GM18907 (cell line): ENCODE results near the gene C17orf78.
"Not testable (repeated sequence)": the region's sequence is repeated elsewhere in the genome, so short reads cannot be mapped to it uniquely, and the experiment has no call there.

Experiments used
- ATAC-seq: cut with Tn5 transposase; IDR thresholded peaks from one replicate; pipeline ENCODE4 v1.9.1; 2021; ENCODE audit warnings: mild to moderate bottlenecking, moderate library complexity; ENCODE audit not compliant: unreplicated experiment

The C17orf78 gene

DNA sequence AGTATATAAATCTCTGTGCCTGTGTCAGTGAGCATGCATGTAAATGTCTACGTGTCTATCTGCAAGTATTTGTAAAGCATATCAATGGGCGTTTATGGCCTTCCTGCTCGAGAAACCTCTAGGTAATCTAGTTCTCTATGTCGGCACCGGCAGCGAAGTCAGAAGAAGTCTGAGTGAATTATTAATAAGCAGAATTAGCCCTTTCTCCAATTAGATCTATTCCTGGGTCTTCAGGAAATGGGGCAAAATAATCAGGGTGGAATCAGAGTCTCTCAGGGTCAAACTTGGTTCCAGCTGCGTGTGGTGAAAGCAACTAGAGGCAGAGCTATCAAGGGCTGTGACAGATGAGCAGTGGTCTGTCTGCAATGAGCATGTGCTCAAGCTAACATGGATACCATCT, at the start of gene C17orf78:
C17orf78 (plus strand) TSS at position 280 of the 400 bp plus-strand sequence; CDS start at position 388, 108 bp downstream.
- ATAC-seq: no peak

GRCh38 chr17:37327341-37328090, 48.3 kb upstream of the C17orf78 start:
- ATAC-seq: no peak

DNA sequence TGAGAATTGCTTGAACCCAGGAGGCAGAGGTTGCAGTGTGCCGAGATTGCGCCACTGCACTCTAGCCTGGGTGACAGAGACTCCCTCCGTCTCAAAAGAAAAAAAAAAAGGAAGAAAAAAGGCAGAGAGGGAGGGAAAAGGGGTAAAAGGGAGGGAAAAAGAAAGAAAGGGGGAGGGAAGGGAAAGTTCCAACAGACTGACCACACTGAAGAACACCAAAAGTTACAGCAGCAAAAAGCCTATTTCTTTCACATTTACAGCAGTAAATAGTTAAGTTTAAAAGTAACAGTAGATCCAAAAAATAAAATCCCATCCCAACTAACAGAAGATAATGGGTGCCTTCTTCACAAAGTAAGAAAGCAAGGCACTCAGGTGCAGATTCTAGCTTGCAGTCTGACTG, 36.9 kb upstream of the C17orf78 start:
- no peak for ATAC-seq

DNA sequence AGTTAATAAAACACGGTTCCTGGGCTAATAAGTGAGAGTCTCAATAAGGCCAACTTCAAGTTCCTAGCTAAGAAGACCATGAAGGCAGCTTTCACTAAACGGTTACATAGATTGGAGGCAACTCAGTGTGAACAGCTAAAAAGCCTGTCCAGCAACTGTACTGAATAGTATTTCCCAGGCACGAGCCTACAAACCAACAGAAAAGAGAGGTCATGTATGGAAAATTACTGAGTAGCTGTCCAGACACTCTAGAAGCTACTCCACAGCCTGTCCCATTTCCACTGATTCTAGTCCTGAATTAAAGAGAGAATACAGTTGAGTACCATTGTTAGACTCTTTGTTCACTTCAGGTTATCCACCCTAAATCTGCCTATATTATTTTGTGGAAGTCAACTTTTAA, 36.5 kb upstream of the C17orf78 start:
- ATAC-seq: no peak

DNA sequence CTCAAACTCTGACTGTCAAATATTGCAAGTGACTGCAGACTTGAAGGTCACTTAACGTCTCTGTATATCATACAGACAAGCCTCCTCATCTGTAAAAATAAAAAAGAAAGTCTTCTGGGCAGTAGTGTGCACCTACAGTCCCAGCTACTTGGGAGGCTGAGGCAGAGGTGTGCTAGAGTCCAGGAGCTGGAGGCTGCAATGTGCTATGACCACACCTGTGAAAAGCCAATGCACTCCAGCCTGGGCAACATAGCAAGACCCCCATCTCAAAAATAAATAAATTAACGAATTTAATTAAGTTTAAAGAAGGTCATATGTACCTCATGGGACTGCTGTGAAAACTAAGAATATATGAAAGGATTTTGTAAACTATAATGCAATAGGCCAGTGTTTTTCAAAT, 35.0 kb upstream of the C17orf78 start:
- ATAC-seq: no peak

GRCh38 chr17:37342589-37342988, 33.2 kb upstream of the C17orf78 start:
- ATAC-seq: no peak

DNA sequence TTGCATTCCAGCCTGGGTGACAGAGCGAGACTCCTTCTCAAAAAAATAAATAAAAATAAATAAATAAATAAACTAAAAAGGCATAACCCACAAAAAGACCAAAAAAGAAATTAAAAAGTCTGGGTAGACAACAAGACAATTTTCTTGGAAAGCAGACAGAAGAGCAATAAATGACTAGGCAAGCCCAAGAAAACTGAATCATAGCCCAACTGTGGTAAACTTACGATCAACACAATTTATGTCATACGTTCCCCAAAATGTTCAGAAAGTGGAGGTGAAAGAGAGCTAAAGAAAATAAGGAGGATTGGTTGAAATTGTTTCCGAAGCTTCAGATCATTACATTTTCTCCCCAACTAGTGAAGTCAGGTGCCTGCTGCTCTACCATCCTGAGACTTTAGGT, 31.3 kb upstream of the C17orf78 start:
- no peak for ATAC-seq

DNA sequence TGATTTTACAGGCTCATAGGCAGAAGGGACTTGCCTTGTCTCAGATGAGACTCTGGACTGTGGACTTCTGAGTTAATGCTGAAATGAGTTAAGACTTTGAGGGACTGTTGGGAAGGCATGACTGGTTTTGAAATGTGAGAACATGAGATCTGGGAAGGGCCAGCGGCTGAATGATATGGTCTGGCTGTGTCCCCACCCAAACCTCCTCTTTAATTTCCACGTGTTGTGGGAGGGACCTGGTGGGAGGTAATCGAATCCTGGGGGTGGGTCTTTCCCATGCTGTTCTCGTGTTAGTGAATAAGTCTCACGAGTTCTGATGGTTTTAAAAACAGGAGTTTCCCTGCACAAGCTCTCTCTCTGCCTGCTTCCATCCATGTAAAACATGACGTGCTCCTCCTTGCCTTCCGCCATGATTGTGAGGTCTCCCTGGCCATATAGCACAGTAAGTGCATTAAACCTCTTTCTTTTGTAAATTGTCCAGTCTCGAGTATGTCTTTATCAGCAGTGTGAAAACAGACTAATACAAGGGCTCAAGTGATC, 28.9 kb upstream of the C17orf78 start:
- ATAC-seq: not testable (repeated sequence)

DNA sequence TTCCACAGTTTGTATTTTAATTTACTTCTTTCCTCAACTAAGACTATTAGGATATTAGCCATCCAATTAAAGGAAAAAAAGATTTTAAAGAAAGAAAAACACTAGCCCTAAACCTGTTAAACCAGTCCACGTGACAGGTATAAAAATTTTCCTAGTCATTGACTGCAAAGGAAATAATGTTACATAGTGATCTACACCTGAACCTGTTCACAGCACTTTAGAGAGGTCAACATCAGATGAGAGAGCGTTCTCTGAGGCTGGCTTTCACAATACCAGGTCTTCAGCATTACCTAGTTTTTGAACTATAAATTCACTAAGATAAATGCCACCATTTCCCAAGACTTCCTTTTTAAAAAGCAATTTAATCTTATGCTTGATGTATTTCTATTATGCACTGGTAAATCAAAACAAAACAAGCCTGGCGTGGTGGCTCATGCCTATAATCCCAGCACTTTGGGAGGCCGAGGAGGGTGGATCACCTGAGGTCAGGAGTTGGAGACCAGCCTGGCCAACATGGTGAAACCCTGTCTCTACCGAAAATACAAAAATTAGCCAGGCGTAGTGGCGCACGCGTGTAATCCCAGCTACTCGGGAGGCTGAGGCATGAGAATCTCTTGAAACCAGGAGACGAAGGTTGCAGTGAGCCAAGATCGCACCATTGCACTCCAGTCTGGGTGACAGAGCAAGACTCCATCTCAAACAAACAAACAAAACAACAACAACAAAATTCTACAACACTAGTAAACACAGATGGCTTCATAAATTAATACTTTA, 18.8 kb upstream of the C17orf78 start:
- ATAC-seq: not testable (repeated sequence)

DNA sequence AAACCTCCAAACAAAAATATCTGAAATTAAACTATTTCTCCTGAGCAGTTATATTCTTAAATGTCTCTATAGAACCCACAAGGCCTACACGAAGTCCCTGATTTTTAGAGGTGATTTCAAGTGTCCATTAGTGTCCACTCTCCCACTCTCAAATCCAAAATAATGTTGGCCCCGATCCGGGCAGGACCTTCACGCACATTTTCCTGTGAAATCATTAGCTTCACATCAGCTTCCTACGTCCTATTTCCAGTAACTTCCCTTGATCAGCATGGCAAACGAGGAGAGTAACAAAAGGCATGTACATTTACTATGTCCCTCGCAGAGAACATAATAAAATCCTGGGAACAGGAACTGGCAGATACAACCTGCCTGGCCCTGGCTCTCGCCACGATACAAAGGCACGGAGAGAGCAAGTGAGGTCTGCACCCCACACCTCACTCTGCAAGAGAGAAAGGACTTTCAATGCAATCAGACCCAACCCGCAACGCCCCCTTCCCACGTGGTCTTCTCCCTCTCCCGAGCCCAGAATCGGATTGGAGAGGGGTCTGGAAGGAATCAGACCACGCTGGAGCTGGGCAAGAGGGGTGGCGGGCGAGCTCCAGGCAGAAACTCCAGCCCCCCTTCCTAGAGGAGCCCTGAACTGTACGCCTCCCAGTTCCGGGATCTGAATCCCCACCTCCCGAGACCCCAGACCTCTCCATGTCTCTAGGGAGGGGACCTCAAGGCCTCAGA, 17.5 kb upstream of the C17orf78 start:
- ATAC-seq: peak; percentile 25

DNA sequence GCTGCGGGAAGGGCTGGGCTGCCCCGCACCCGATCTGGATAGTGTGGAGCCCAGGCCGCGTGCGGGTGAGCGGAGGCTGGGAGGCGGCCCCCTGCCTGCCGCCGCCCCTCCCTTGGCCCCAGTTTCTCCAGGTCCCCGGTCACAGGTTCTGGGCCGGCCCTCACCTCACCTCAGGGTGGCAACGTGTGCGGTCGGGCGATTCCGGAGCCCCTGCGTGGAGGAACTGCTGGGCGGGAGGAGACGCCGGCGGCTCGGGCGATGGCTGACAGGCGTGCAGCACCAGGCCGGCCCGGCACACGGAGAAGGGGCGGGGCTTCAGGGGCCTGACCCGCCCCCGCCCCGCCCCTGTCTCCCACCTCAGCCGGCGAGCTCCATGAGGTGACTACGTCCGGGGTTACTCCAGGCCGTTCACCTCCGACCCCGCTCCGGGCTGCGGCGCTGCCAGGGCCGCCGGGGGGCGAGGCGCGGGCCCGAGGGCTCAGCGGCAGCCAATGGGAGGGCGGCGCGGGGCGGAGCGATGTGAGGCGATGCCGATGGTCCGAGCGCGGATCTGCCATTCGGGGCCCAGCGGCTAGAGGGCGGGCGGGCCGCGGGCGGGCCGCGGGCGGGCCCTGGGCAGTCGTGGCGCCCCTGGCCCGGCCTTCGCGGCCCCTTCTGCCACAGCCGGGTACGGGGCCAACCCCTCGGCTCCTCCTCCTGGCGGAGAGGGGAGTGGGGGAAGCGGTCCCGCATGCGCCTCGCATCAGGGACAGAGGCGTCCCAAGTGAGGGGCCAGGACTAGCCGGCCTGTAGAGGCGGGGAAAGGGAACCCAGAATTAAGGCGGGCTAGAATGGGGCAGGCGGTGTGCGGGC, 16.7 kb upstream of the C17orf78 start:
- peak; percentile 90 for ATAC-seq

DNA sequence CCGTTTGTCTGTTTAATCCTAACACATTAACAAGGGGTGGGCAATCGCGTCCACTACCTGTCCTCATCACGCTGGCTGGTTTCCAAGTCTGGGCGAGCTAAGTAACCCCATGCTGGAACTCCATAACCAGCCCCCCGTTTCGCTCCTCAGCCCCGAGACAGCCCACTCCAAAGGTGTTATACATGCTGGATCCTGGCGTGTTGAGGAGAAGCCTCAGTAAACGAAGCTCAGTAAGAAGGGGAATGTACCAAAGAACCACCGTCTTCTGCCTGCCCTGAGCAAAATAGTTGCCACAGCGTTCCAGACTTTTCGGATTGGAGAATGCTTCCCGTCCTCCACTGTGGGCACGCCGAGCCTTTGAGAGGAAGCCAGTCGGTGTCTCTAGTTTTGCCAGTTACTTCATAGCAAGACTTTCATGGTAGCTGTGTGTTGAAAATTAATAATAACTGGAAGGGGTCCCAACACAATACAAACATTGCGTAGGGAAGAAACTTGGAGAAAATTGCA, 16.1 kb upstream of the C17orf78 start:
- ATAC-seq: no peak

DNA sequence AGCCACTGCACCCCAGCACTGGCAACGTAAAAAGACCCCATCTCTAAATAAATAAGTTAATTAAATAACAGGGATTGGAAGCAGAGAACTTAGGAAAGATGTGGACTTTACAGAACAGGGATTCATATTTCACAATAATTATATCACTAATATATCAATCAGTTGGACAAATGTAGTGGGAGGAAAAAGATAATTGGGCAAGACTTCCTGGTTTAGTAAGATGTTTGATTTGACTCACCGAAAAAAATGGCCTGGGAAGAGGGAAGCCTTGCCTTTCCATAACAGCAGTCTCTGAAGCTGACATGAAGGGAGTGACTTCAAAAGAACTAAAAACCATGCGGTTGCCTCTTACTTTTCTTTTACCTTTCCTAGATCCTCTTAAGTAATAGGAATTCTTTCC, 15.2 kb upstream of the C17orf78 start:
- ATAC-seq: no peak

- no peak for ATAC-seq
These were observed 14.2 kb upstream of the C17orf78 start for GRCh38 chr17:37361543-37361942.

DNA sequence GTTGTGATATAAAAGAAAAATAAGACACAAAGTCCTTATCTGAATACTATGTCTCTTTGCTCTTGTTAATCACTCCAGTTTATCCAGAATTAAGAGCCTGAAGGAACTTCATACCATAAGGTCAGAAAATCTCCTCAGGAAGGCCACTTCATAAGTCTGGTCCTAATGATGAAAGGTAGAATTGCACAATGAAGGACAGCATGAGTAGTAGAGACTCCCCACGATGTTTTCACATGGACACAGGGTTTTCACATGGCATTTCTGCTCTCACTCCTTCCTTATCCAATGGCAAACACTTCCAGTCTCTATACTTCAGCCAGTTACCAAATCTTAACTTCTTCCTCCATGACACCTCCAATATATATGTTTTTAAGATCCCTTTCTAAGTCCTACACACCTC, 10.2 kb upstream of the C17orf78 start:
- ATAC-seq: no peak

GRCh38 chr17:37368577-37368976, 7.2 kb upstream of the C17orf78 start:
- ATAC-seq: no peak

DNA sequence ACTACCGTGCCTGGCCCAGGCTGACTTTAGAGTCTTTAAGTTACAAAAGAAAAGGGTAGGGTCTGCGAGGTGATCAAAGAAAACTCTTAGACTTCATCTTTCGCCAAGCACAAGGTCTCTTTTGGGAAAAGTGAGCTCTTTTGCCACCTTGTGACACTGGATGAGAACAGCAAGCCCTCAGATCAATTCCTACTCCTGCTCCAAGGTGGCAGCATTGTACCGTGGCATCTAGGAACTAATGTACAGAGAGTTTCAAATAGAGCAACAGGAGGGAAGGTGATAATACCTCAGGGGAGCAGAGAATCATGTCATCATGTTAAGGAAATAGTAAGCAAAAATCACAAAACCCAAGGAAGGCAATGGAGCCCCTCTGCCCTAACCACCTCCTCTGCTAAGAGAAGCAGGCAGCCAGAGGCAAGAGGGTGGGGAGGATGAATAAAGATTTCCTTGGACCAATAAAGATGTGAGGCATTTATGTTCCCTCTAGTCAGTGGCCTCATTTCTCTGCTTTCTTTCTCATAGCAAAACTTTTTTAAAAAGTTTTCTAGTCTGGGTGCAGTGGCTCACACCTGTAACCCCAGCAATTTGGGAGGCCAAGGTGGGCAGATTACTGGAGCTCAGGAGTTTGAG, 2.1 kb upstream of the C17orf78 start:
- peak; percentile 71 for ATAC-seq

- no peak for ATAC-seq
These were observed 6.3 kb downstream of the C17orf78 start for GRCh38 chr17:37382056-37382455.

DNA sequence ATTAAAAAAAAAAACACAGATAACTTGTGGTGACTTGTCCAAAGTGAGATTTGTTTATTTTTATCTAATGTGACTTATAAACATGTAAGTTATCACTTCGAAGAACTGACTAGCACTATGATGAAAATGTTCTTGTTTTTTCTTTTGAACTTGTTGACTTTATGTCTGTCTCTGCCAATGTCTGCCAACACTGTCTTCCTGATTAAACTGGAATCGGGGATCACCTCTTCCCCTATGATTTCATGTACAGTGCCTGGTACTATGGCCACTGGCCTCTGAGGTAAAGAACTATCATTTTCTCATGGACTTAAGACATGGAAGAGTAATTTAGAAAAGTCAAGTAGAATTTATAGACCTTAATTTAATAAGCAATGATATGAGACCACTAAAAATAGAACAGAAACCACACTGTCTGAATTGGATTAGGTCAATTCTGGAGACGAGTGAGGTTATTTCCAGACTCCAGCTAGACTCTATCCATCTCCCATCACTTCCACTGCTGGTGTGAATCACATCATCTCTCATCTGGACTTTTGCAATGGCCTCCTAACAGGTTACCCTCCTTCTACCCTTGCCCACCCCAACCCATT, 8.9 kb downstream of the C17orf78 start:
- no peak for ATAC-seq
